ENCODE data around the gene TSEN15. TPM values are rescaled to one million over a fixed set of nuclear protein-coding genes. Genes with fewer than 3 reads are reported as not detected.

Gene TSEN15
- total RNA-seq, 3 donors from 2014 or later (not counting 1 experiment from before 2014, with no cell fraction given): 29.5 to 52.9 (median 34.3) TPM

GRCh38 chr1:184019506-184019905, 32.0 kb upstream of the TSEN15 start:
- 92% methylated on average over 2 of the region's 2 CpGs for WGBS (ENCODE audit: insufficient coverage)
- Mint-ChIP-seq H3K4me3 (no peak overlapping the region), H3K27ac (no peak overlapping the region), H3K27me3 (ENCODE audit: low read depth in 2 of 2) (no peaks in the 10 kb centered on the region), H3K9me3 (no peaks in the 10 kb centered on the region), H3K4me1 (no peaks in the 10 kb centered on the region), H3K36me3 (no peaks in the 10 kb centered on the region)
- Histone ChIP-seq H3K4me1 (ENCODE audit: control insufficient read depth, insufficient read depth, low read length) (no peaks in the 10 kb centered on the region), H3K9me3 (ENCODE audit: control insufficient read depth, insufficient read depth, low read length) (no peaks in the 10 kb centered on the region), H3K4me3 (ENCODE audit: low read length) (no peak overlapping the region), H3K27ac (ENCODE audit: low read length) (no peak overlapping the region), H3K36me3 (ENCODE audit: control insufficient read depth, insufficient read depth, low read length) (no peaks in the 10 kb centered on the region), H3K27me3 (ENCODE audit: control insufficient read depth, insufficient read depth, low read length) (no peaks in the 10 kb centered on the region)
- ATAC-seq (no peak), DNase-seq (no peak)
- no peak for TF ChIP-seq CTCF (IDR thresholded peaks at IDR 0.05)
- intact Hi-C loops (cut with micrococcal nuclease): no loop called here

- Mint-ChIP-seq H3K4me3 (no peak overlapping the region), H3K9me3 (no peaks in the 10 kb centered on the region), H3K27ac (no peak overlapping the region), H3K4me1 (no peaks in the 10 kb centered on the region), H3K27me3 (ENCODE audit: low read depth in 2 of 2) (no peaks in the 10 kb centered on the region), H3K36me3 (no peaks in the 10 kb centered on the region)
- Histone ChIP-seq H3K9me3 (ENCODE audit: control insufficient read depth, insufficient read depth, low read length) (no peaks in the 10 kb centered on the region), H3K4me1 (ENCODE audit: control insufficient read depth, insufficient read depth, low read length) (no peaks in the 10 kb centered on the region), H3K27ac (ENCODE audit: low read length) (no peak overlapping the region), H3K4me3 (ENCODE audit: low read length) (no peak overlapping the region), H3K27me3 (ENCODE audit: control insufficient read depth, insufficient read depth, low read length) (no peaks in the 10 kb centered on the region), H3K36me3 (ENCODE audit: control insufficient read depth, insufficient read depth, low read length) (no peaks in the 10 kb centered on the region)
- no peak for DNase-seq
- intact Hi-C loops (cut with micrococcal nuclease): no loop called here
- WGBS (ENCODE audit: insufficient coverage): 100% methylated on average over 2 of the region's 2 CpGs
- ATAC-seq: no peak
- no peak for TF ChIP-seq CTCF (IDR thresholded peaks at IDR 0.05)
Measured at GRCh38 chr1:184020328-184020727, 31.2 kb upstream of the TSEN15 start.

GRCh38 chr1:184020855-184021254, 30.7 kb upstream of the TSEN15 start:
- 87% methylated on average over 3 of the region's 3 CpGs for WGBS (ENCODE audit: insufficient coverage)
- DNase-seq: no peak

More at GRCh38 chr1:184020855-184021254, 30.7 kb upstream of the TSEN15 start:
- Histone ChIP-seq H3K27ac (ENCODE audit: low read length) (no peak overlapping the region), H3K36me3 (ENCODE audit: control insufficient read depth, insufficient read depth, low read length) (no peaks in the 10 kb centered on the region), H3K4me3 (ENCODE audit: low read length) (no peak overlapping the region), H3K4me1 (ENCODE audit: control insufficient read depth, insufficient read depth, low read length) (no peaks in the 10 kb centered on the region), H3K9me3 (ENCODE audit: control insufficient read depth, insufficient read depth, low read length) (no peaks in the 10 kb centered on the region), H3K27me3 (ENCODE audit: control insufficient read depth, insufficient read depth, low read length) (no peaks in the 10 kb centered on the region)
- ATAC-seq: no peak
- intact Hi-C loops (cut with micrococcal nuclease): no loop called here
- Mint-ChIP-seq H3K4me3 (no peak overlapping the region), H3K4me1 (no peaks in the 10 kb centered on the region), H3K36me3 (no peaks in the 10 kb centered on the region), H3K27me3 (ENCODE audit: low read depth in 2 of 2) (no peaks in the 10 kb centered on the region), H3K9me3 (no peaks in the 10 kb centered on the region), H3K27ac (no peak overlapping the region)
- no peak for TF ChIP-seq CTCF (IDR thresholded peaks at IDR 0.05)
